GM20000 (cell line): ENCODE measurements around the gene PIAS2.
A peak's percentile ranks its signal among the peaks of the same experiment; 100 is the strongest.
"Not testable (repeated sequence)": the region's sequence is repeated elsewhere in the genome, so short reads cannot be mapped to it uniquely, and the experiment has no call there.

Source experiments
- DNase-seq: peaks from one replicate; pipeline ENCODE4 v3.0.0; 2012; ENCODE audit warnings: low spot score
- TF ChIP-seq, protein P1 (sequence below): IDR thresholded peaks from 2 replicates; pipeline ENCODE4 v1.5.1; 2012; ENCODE audit warnings: mild to moderate bottlenecking, control low read depth; ENCODE audit errors: extremely low read depth, missing control alignments

Gene PIAS2

DNA sequence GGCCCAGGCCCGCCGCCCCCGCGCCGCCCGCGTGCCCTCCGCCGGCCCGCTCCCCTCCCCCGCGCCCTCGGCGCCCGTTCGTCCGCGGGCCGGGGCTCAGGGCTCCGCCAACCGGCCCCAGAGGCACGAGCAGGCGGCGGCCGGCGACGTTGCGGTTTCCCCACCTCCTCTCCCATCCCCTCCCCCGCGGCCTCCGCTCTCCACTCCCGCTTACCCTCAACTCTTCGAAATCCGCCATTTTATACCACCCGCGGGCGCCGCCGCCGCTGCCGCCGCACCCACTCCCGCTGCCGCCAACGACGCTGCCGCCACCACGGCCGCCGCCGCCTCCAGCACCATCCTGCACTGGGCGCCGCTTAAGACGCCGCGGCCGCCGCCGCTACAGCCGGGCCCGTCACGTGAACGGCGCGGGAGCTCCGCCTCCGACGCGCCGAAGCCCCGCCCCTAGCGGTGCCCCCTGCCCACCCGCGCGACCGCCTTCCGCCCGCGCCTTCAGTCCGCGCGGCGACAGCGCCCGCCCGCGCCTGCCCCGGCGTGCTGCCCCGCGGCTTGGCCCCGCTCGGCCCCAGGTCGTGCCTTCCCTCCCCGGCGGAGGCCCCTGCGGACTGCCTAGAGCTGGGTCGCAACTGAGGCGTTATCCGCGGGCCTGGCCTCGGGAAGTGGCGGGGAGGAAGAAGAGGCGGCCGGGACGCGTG, at the start of gene PIAS2, which contains the start of gene KATNAL2:
Gene PIAS2 (minus strand): TSS at position 400 of the 695 bp plus-strand sequence. CDS start 162 bp downstream, at position 238.
Gene KATNAL2 (plus strand): TSS at position 495 of the 695 bp plus-strand sequence. CDS start 29,271 bp downstream, outside the sequence.
- peak; percentile 94 for DNase-seq
- TF ChIP-seq, protein P1, sequence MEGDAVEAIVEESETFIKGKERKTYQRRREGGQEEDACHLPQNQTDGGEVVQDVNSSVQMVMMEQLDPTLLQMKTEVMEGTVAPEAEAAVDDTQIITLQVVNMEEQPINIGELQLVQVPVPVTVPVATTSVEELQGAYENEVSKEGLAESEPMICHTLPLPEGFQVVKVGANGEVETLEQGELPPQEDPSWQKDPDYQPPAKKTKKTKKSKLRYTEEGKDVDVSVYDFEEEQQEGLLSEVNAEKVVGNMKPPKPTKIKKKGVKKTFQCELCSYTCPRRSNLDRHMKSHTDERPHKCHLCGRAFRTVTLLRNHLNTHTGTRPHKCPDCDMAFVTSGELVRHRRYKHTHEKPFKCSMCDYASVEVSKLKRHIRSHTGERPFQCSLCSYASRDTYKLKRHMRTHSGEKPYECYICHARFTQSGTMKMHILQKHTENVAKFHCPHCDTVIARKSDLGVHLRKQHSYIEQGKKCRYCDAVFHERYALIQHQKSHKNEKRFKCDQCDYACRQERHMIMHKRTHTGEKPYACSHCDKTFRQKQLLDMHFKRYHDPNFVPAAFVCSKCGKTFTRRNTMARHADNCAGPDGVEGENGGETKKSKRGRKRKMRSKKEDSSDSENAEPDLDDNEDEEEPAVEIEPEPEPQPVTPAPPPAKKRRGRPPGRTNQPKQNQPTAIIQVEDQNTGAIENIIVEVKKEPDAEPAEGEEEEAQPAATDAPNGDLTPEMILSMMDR: peak; percentile 23

DNA sequence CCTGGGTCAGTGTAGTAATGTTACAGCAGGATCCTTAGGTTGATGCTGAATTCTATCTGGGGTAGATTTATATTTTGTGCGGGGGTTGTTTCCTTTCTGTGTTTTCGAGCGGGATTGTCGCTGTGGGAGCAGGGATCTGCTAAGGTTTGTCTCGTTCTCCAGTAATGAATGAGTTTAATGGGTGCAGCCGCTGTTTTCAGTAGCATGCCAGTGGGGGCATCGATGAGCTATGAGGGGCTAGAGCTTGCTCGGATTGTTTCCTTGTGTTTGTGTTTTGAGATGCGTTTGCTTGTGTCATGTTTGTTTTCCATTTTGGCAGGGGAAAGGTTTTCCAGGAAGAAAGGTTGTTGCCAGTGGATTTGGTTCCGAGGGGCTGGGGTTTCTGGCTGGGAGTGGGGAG, 49.0 kb upstream of the PIAS2 start:
- DNase-seq: not testable (repeated sequence)

DNA sequence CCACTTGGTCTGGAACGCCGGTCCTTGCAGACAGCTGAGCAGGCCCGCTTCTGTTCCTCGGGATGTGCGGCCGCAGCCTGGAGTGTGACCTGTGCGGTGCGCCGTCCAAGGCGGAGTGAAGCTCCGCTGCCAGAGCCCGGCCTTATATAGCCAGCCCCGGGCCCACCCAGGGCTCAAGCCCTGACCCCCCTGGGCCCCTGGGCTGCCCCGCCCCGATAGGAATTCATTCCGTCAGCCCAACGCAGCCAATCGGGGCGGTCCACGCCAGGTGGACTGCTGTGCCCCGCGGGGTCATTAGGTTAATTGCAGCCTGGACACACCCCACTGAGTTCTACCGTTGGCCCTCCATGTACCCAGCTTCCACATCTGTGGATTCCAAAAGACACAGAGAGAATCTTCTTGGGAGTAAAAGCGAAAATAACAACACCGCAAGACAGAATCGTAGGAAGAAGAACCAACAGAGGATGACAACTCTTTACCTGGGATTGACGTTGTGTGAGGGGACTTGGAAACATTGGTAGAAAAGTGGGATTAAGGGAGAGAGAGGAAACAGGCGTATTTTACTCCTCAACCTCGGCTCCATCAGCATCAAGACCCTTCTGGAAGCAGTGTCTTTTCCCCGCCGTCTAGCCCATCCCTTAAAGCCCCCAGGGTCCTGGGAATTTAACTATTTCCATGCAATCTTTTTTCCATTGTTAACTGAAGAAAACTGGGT, 47.4 kb upstream of the PIAS2 start:
- not testable (repeated sequence) for DNase-seq

DNA sequence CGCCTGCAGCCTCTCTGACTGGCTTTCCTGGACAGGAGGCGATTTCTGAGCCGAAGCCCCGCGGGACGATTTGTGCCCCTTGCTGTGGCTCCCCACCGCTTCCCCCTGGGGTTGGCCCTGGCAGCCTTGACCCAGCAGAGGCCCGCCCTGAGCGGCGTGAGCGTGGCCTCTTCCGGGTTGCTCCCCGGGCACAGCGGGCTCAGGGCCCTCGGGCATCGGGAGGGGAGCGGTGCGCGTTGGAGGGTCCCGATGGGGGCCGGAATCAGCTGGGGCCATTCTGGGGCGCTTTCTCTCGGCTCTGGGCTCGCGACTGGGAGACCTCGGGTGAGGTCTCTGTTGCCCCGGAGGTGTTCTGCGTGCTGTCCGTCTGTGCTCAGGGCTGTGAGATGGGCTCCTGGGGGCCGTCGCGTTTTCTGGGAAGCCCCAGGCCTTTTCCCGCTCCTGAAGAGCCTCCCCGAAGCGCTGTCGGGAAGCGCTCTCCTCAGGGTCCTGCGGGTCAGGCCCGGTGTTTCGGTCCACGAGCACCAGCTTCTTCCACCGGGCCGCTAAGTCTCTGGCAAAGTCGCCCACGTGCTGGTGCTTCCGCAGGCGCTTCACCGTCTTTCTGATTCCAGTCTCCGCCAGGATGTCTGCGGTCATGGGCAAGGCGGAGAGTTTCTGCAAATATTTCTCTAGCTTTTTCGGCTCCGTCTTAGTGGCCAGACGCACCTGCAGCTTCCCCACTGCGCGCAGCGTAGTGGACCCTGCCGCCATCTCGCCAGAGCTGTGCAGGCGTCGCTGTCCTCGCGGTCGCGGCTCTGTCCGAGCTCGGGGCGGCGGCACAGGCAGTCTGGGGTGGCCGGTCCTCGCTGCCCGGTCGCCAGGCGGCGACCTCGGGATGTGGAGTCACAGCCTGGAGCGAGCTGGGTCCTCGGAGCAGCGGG, 46.6 kb upstream of the PIAS2 start:
- DNase-seq: not testable (repeated sequence)

- TF ChIP-seq, protein P1: no peak
Measured at GRCh38 chr18:46958209-46958608, 40.9 kb upstream of the PIAS2 start.

GRCh38 chr18:46953195-46953594, 35.9 kb upstream of the PIAS2 start:
- no peak for DNase-seq
- TF ChIP-seq, protein P1: no peak

More at GRCh38 chr18:46958209-46958608, 40.9 kb upstream of the PIAS2 start:
- DNase-seq: no peak

- TF ChIP-seq, protein P1: peak; percentile 38
- peak; percentile 55 for DNase-seq
Measured at GRCh38 chr18:46950064-46950656, 32.9 kb upstream of the PIAS2 start.

DNA sequence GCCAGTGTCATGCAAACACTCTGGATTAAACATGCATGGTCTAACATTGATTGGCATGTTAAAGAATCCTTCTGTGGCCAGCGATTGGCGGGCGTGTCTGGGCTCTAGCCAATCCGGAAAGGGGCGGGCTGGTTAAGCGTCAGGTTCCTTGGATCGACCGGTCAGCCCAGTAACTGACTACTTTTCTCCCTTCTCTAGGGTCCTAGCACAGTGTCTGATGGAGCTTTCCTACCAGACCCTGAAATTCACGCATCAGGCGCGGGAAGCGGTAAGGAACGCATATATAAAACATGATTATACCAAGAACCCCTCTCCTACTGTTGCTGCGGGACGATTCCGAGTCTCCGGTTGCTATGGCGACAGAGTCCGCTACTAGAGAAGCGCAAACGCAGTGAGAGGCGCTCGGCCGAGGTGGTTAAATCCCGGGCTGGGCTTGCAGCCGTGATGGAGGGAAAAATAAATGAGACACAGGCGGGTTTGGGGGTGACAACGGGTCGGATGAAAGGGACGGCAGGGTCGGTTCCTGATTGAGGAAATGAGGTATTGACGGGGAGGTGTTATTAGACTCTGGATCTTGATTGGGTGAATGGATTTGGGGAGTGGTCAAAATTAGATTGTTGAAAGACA, 29.5 kb upstream of the PIAS2 start:
- DNase-seq: peak; percentile 79
- TF ChIP-seq, protein P1: no peak
